Ascending aorta (tissue), 2 donors: ENCODE measurements around the gene HES5. TPM values are rescaled to one million over a fixed set of nuclear protein-coding genes. Genes with fewer than 3 reads are reported as not detected.

Source experiments
- DNase-seq, 2 donors: peaks; one replicate each; pipeline ENCODE4 v3.0.0-alpha.2; 2019; ENCODE audit warnings: low spot score in 2 of 2
- H3K27ac ChIP-seq, 2 donors: fragments of 200-600 bp; sonication (generic); one replicate each; pipeline ENCODE4 v1.5.1; 2016 to 2017; ENCODE audit warnings: mild to moderate bottlenecking in 1 of 2
- H3K27me3 ChIP-seq: fragments of 200-600 bp; sonication (generic); one replicate; pipeline ENCODE4 v1.5.1; 2017
- H3K36me3 ChIP-seq, 2 donors: fragments of 200-600 bp; sonication (generic); one replicate each; pipeline ENCODE4 v1.5.1; 2016
- H3K4me1 ChIP-seq, 2 donors: fragments of 200-600 bp; sonication (generic); one replicate each; pipeline ENCODE4 v1.5.1; 2016 to 2017; ENCODE audit warnings: mild to moderate bottlenecking in 1 of 2
- H3K4me3 ChIP-seq, 2 donors: fragments of 200-600 bp; sonication (generic); one replicate each; pipeline ENCODE4 v1.5.1; 2016 to 2017; ENCODE audit warnings: mild to moderate bottlenecking in 1 of 2
- H3K9me3 ChIP-seq, 2 donors: fragments of 200-600 bp; sonication (generic); one replicate each; pipeline ENCODE4 v1.5.1; 2016
- intact Hi-C: fragments of 100-400 bp; cut with DNase I; formaldehyde crosslinking; loops from one replicate; pipeline ENCODE4 v1.15.1; 2023
- total RNA-seq: library from RNA; depleted of rRNA; stranded (reverse); fragments of >200 nt; gene quantifications from one replicate; pipeline ENCODE4 v1.1.0, GENCODE V29; 2016
- TF ChIP-seq, protein P1 (sequence below), 3 experiments: fragments of 200-600 bp in 2 of 3; fragments of 450-650 bp in 1 of 3; sonication (generic) in 2 of 3; IDR thresholded peaks; one replicate each; pipeline ENCODE4 v1.5.1; 2016 to 2019; ENCODE audit warnings: antibody characterized with exemption in 3 of 3, mild to moderate bottlenecking in 1 of 3, moderate library complexity in 1 of 3

HES5 gene
- total RNA-seq, 1 donor from 2014 or later: not detected

DNA sequence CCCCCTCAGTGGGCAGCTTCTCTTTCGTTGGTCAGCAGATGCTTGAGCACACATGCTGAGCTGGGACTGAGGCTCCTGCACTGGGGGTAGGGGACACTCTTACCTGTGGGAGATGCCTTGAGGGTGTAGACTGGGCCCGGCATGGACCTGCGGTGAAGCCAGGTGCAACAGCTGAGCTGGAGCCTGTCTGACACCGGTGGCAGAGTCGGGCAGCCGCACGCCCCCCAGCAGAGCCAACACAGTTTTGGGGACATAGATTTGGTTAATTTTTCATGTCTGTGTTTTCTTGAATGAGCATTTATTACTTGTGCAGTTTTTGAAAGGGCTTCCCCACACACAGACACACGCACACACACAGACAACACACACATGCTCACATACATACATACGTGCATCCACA lies 5.9 kb upstream of the HES5 start:
- H3K27me3 ChIP-seq: peaks cover 3% of the 10 kb centered on the region
- intact Hi-C loops: no loop called here
- H3K36me3 ChIP-seq: no peaks in the 10 kb centered on the region
- H3K4me3 ChIP-seq: no peak overlapping the region
- no peaks in the 10 kb centered on the region for H3K9me3 ChIP-seq
- peaks cover 3 to 15% of the 10 kb centered on the region in 2 donors for H3K4me1 ChIP-seq
- TF ChIP-seq, protein P1, sequence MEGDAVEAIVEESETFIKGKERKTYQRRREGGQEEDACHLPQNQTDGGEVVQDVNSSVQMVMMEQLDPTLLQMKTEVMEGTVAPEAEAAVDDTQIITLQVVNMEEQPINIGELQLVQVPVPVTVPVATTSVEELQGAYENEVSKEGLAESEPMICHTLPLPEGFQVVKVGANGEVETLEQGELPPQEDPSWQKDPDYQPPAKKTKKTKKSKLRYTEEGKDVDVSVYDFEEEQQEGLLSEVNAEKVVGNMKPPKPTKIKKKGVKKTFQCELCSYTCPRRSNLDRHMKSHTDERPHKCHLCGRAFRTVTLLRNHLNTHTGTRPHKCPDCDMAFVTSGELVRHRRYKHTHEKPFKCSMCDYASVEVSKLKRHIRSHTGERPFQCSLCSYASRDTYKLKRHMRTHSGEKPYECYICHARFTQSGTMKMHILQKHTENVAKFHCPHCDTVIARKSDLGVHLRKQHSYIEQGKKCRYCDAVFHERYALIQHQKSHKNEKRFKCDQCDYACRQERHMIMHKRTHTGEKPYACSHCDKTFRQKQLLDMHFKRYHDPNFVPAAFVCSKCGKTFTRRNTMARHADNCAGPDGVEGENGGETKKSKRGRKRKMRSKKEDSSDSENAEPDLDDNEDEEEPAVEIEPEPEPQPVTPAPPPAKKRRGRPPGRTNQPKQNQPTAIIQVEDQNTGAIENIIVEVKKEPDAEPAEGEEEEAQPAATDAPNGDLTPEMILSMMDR (IDR thresholded peaks at IDR 0.05): no peak
- no peak for DNase-seq
- no peak overlapping the region for H3K27ac ChIP-seq

DNA sequence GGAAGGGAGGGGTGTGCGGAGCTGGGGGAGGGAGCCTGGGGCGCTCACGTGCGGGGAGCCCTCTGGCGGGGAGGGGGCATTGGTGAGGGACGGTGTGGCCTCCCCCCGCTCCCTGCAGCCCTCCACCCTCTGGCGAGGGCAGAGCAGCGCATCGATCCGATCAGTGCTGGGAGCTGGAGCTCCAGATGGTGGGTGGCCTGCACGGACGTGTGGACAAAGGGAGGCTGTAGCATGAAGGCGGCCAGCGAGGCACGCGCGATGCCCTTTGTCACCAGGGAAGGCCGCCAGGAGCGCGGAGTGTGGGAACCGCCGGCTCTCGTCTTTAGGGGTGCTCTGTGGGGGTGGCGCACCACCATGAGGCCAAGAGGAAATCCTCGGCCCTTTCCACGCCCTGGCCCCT lies 5.4 kb upstream of the HES5 start:
- no peak overlapping the region for H3K4me3 ChIP-seq
- H3K9me3 ChIP-seq: no peaks in the 10 kb centered on the region
- H3K4me1 ChIP-seq: peaks cover 8 to 16% of the 10 kb centered on the region in 2 donors
- TF ChIP-seq, protein P1 (IDR thresholded peaks at IDR 0.05): no peak
- no peak overlapping the region for H3K27ac ChIP-seq
- no peaks in the 10 kb centered on the region for H3K36me3 ChIP-seq
- intact Hi-C loops: no loop called here
- no peak for DNase-seq
- H3K27me3 ChIP-seq: peaks cover 2% of the 10 kb centered on the region

DNA sequence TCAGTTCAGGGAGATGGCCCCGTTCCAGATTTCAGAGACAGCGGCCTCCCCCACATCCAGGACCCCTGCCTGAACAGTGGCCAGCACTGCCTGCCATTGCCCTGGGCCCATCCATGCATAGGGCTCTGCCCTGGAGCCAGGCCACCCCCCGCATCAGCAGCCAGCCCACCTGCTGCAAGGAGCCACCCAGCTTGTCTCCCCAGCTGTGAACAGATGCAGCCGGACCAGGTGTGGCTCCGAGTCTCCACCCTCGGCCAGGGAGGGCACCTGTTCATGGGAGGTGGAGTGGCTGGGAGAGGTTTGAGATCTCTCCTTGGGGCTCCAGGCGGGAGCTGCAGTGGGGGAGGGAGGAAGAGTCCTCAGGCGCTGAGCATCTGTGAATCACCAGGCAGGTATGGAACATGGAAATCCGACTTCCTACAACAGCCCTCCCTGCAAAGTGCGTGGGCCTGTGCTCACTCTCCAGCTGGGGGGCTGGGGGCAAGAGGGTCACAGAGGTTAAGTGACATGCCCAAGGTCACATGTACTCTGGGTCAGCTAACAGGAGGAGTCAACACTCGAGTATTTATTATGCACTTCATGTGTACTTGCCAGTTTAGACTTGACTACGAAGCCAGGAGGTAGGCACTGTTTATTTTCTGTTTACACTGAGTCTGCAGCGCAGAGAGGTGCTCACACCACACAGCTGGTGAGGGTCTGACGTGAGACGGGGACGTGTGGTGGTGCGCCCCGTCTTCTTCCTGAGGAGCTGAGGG lies 4.8 kb upstream of the HES5 start:
- Histone ChIP-seq H3K9me3 (no peaks in the 10 kb centered on the region), H3K36me3 (no peaks in the 10 kb centered on the region), H3K27me3 (no peaks in the 10 kb centered on the region), H3K4me3 (no peak overlapping the region), H3K4me1 (peaks cover 14 to 20% of the 10 kb centered on the region in 2 donors), H3K27ac (no peak overlapping the region)
- DNase-seq: no peak
- TF ChIP-seq, protein P1 (IDR thresholded peaks at IDR 0.05): no peak
- intact Hi-C loops: no loop called here

DNA sequence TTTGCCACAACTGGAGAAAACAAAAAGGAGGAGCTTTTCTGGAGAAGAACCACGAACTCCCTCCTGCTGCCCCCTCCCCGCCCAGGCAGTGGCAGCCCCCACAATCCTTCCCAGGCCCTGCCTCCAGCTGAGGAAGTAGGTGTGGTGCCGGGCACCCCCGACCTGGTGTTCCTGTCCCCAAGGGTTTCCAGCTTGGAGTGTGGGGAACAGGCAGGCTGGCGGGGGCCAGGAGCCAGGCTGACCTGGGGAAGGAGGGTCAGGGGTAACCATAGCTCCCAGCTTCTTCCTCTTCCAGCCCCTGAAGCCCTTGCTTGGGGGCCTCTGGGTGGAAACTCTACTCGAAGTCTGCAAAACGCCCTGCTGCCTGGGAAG lies 4.2 kb upstream of the HES5 start:
- TF ChIP-seq, protein P1 (IDR thresholded peaks at IDR 0.05): no peak
- DNase-seq: no peak
- H3K36me3 ChIP-seq: no peaks in the 10 kb centered on the region
- no peaks in the 10 kb centered on the region for H3K27me3 ChIP-seq
- H3K4me3 ChIP-seq: no peak overlapping the region
- H3K27ac ChIP-seq: no peak overlapping the region
- no peaks in the 10 kb centered on the region for H3K9me3 ChIP-seq
- peaks cover 17 to 22% of the 10 kb centered on the region in 2 donors for H3K4me1 ChIP-seq
- intact Hi-C loops: no loop called here

DNA sequence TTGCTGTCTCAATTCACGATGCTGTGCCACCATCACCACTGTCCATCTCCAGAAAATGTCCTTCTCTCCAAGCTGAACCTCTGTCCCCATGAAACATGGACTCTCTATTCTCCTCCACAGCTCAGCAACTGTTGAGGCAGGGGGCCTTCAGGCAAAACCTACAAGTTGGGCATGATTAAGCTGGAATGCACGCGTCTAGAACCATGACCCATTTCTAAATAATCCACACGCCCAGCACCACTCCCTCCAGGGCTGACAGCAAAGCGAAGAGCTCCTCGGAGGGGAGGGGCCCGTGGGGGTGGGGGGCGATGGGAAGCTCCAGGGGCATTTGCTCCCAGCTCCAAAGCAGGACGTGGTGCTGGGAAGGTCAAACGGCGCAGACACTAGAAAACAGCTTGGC lies 3.3 kb upstream of the HES5 start:
- Histone ChIP-seq H3K27ac (no peak overlapping the region), H3K4me1 (peaks cover 17 to 28% of the 10 kb centered on the region in 2 donors), H3K36me3 (no peaks in the 10 kb centered on the region), H3K9me3 (no peaks in the 10 kb centered on the region), H3K27me3 (no peaks in the 10 kb centered on the region), H3K4me3 (no peak overlapping the region)
- intact Hi-C loops: no loop called here
- TF ChIP-seq, protein P1 (IDR thresholded peaks at IDR 0.05): no peak
- no peak for DNase-seq
